Keratinocyte (primary cell): Measurements from ENCODE around the gene ODF4. TPM values are rescaled to one million over a fixed set of nuclear protein-coding genes. Genes with fewer than 3 reads are reported as not detected.

Experiments used
- DNase-seq: peaks from one replicate; pipeline ENCODE4 v3.0.0-alpha.2; 2011; ENCODE audit warnings: low read depth, missing footprints, low spot score
- FAIRE-seq: peaks from 2 replicates; lab custom pipeline; 2011; peaks lifted over from hg19 to GRCh38; lab: Jason Lieb, UNC
- H2AFZ ChIP-seq: 2 replicates; pipeline ENCODE4 v1.6.0; 2012; ENCODE audit warnings: low read length, control low read depth, inconsistent platforms; ENCODE audit not compliant: control insufficient read depth
- H3K27ac ChIP-seq: 2 replicates; pipeline ENCODE4 v1.5.1; 2011; ENCODE audit warnings: low read length; ENCODE audit not compliant: control insufficient read depth, insufficient read depth
- H3K27me3 ChIP-seq: 3 replicates; pipeline ENCODE4 v1.6.0; 2011; ENCODE audit warnings: low read length; ENCODE audit not compliant: control insufficient read depth, insufficient read depth; ENCODE audit errors: extremely low read depth
- H3K36me3 ChIP-seq, 2 experiments: 2 replicates in 1 of 2; 3 replicates in 1 of 2; pipeline ENCODE4 v1.5.1; 2011; ENCODE audit warnings: low read length in 2 of 2, mild to moderate bottlenecking in 1 of 2; ENCODE audit not compliant: control insufficient read depth in 2 of 2, insufficient read depth in 2 of 2; ENCODE audit errors: extremely low read depth in 1 of 2
- H3K4me1 ChIP-seq: 3 replicates; pipeline ENCODE4 v1.5.1; 2011; ENCODE audit warnings: low read length; ENCODE audit not compliant: control insufficient read depth, insufficient read depth; ENCODE audit errors: extremely low read depth
- H3K4me2 ChIP-seq: 3 replicates; pipeline ENCODE4 v1.6.0; 2011; ENCODE audit warnings: low read depth, low read length; ENCODE audit not compliant: control insufficient read depth, insufficient read depth; ENCODE audit errors: extremely low read depth
- H3K4me3 ChIP-seq, 3 experiments: fragments of 200-600 bp in 1 of 3; sonication (generic) in 1 of 3; 2 replicates in 2 of 3; 3 replicates in 1 of 3; pipeline ENCODE4 v1.5.1; 2011 to 2016; ENCODE audit warnings: low read length in 3 of 3, mild to moderate bottlenecking in 3 of 3, control low read depth in 2 of 3, inconsistent platforms in 1 of 3, low read depth in 1 of 3, mixed read lengths in 1 of 3, mixed run types in 1 of 3, moderate library complexity in 1 of 3; ENCODE audit not compliant: control insufficient read depth in 2 of 3, insufficient read depth in 2 of 3; ENCODE audit errors: extremely low read depth in 1 of 3
- H3K79me2 ChIP-seq: 2 replicates; pipeline ENCODE4 v1.6.0; 2012; ENCODE audit warnings: low read length; ENCODE audit not compliant: control insufficient read depth, insufficient read depth
- H3K9ac ChIP-seq: 3 replicates; pipeline ENCODE4 v1.6.0; 2011; ENCODE audit warnings: low read length; ENCODE audit not compliant: control insufficient read depth, insufficient read depth; ENCODE audit errors: extremely low read depth
- H3K9me1 ChIP-seq: 3 replicates; pipeline ENCODE4 v1.6.0; 2011; ENCODE audit warnings: low read length; ENCODE audit not compliant: control insufficient read depth, insufficient read depth; ENCODE audit errors: extremely low read depth
- H3K9me3 ChIP-seq: 2 replicates; pipeline ENCODE4 v1.5.1; 2012; ENCODE audit warnings: low read depth, low read length; ENCODE audit not compliant: control insufficient read depth
- H4K20me1 ChIP-seq: 3 replicates; pipeline ENCODE4 v1.6.0; 2011; ENCODE audit warnings: low read length; ENCODE audit not compliant: control insufficient read depth, insufficient read depth; ENCODE audit errors: extremely low read depth
- EZH2 ChIP-seq: IDR thresholded peaks from one replicate; pipeline ENCODE4 v1.6.1; 2012; ENCODE audit warnings: inconsistent platforms, mild to moderate bottlenecking, low read length, moderate library complexity
- dilution Hi-C: fragments of 300-500 bp; cut with MboI; formaldehyde crosslinking; loops from one replicate; pipeline ENCODE4 v1.7.0; 2020; ENCODE audit warnings: low sequenced_read_pairs; ENCODE audit not compliant: extremely low pct_ligation_motif_present
- polyA plus RNA-seq, 5 experiments: library from polyadenylated mRNA; depleted of rRNA in 3 of 5; stranded (reverse) in 3 of 5; stranded (forward) in 1 of 5; unstranded in 1 of 5; fragments of >200 nt; gene quantifications; 1 replicate in 1 of 5; 2 replicates in 3 of 5; 3 replicates in 1 of 5; pipeline versions ENCODE4 v1.2.1 to v1.2.3, GENCODE V29; 2011 to 2012; ENCODE audit warnings: missing spikeins in 2 of 5, low read depth in 1 of 5, low replicate concordance in 1 of 5
- TF ChIP-seq, protein P1 (sequence below), 3 experiments: IDR thresholded peaks in 1 of 3; conservative IDR thresholded peaks in 1 of 3; optimal IDR thresholded peaks in 1 of 3; 2 replicates in 2 of 3; 3 replicates in 1 of 3; pipeline versions ENCODE3 to v1.5.1; 2011; ENCODE audit warnings: low read length in 3 of 3, mild to moderate bottlenecking in 3 of 3, moderate library complexity in 2 of 3, control low read depth in 1 of 3, inconsistent platforms in 1 of 3; ENCODE audit not compliant: insufficient read depth in 2 of 3; ENCODE audit errors: extremely low read depth in 1 of 3

Gene ODF4
- polyA plus RNA-seq, 1 donor (not counting 4 experiments of a cell fraction or from before 2014, with no cell fraction given): not detected

DNA sequence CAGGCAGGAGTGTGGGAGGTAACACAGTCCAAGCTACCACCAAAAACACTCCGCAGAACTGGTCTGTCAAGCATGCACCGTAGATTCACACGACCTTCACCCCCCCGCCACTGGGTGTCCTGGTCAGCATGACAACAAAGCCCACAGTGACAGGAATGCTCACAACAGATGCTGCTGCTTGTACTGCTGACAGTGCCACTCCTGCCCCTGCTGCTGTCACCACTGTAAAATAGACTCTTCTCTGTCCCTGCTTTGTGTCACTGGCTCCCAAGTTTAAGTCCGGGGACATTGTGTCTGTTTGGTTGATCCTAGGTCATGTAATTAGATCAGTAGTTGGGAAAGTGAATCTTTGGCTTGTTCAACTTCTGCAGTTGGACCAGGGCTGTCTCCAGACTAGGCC is 7.0 kb upstream of the ODF4 start:
- Histone ChIP-seq H4K20me1 (no peaks in the 10 kb centered on the region), H3K27me3 (peaks cover 6% of the 10 kb centered on the region), H3K9ac (no peak overlapping the region), H3K9me1 (no peaks in the 10 kb centered on the region), H3K4me1 (no peaks in the 10 kb centered on the region), H3K27ac (no peak overlapping the region), H3K36me3 (no peaks in the 10 kb centered on the region), H3K4me3 (no peak overlapping the region), H3K79me2 (no peaks in the 10 kb centered on the region), H3K4me2 (no peak overlapping the region), H2AFZ (no peak overlapping the region), H3K9me3 (no peaks in the 10 kb centered on the region)
- no peak for DNase-seq
- TF ChIP-seq EZH2: no peak
- TF ChIP-seq, protein P1, sequence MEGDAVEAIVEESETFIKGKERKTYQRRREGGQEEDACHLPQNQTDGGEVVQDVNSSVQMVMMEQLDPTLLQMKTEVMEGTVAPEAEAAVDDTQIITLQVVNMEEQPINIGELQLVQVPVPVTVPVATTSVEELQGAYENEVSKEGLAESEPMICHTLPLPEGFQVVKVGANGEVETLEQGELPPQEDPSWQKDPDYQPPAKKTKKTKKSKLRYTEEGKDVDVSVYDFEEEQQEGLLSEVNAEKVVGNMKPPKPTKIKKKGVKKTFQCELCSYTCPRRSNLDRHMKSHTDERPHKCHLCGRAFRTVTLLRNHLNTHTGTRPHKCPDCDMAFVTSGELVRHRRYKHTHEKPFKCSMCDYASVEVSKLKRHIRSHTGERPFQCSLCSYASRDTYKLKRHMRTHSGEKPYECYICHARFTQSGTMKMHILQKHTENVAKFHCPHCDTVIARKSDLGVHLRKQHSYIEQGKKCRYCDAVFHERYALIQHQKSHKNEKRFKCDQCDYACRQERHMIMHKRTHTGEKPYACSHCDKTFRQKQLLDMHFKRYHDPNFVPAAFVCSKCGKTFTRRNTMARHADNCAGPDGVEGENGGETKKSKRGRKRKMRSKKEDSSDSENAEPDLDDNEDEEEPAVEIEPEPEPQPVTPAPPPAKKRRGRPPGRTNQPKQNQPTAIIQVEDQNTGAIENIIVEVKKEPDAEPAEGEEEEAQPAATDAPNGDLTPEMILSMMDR (optimal IDR thresholded peaks at IDR 0.05 in 1 of 3, IDR thresholded peaks at IDR 0.05 in 1 of 3, conservative IDR thresholded peaks at IDR 0.05 in 1 of 3; ENCODE audit: extremely low read depth in 1 of 3, insufficient read depth in 2 of 3, low read length in 3 of 3): no peak
- no peak for FAIRE-seq
- dilution Hi-C loops: no loop called here

DNA sequence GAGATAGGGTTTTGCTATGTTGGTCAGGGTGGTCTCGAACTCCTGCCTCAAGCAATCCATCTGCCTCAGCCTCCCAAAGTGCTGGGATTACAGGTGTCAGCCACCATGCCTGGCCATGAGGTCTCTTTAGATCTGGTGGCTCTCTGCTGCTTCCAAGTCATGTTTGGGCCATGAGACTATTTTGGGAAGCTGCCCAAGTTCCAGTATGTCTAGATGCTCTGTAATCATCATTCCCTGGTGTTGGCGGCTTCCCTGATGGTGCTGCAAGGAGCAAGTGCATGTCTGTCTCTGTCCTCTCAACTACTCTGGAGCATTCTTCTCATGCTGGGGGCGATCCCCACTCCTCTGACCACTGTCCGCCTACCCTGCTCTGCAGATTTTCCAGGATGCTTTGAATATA is 6.4 kb upstream of the ODF4 start:
- Histone ChIP-seq H3K4me2 (no peak overlapping the region), H3K27ac (no peak overlapping the region), H3K9me3 (no peaks in the 10 kb centered on the region), H3K79me2 (no peaks in the 10 kb centered on the region), H3K27me3 (peaks cover under 1% of the 10 kb centered on the region), H3K4me1 (no peaks in the 10 kb centered on the region), H3K36me3 (no peaks in the 10 kb centered on the region), H4K20me1 (no peaks in the 10 kb centered on the region), H2AFZ (no peak overlapping the region), H3K9ac (no peak overlapping the region), H3K4me3 (no peak overlapping the region), H3K9me1 (no peaks in the 10 kb centered on the region)
- no peak for TF ChIP-seq EZH2
- TF ChIP-seq, protein P1 (optimal IDR thresholded peaks at IDR 0.05 in 1 of 3, IDR thresholded peaks at IDR 0.05 in 1 of 3, conservative IDR thresholded peaks at IDR 0.05 in 1 of 3; ENCODE audit: extremely low read depth in 1 of 3, insufficient read depth in 2 of 3, low read length in 3 of 3): no peak
- FAIRE-seq (no peak), DNase-seq (no peak)
- dilution Hi-C loops: no loop called here
